ENCODE measurements around the gene CIITA.
A peak's percentile ranks its signal among the peaks of the same experiment; 100 is the strongest.

Gene CIITA

GRCh38 chr16:10980813-10981212 lies 103.8 kb downstream of the CIITA start:
- no peak overlapping the region for H3K4me3 ChIP-seq (ENCODE audit: insufficient read depth, low read length, poor library complexity, severe bottlenecking)
- H3F3A ChIP-seq (ENCODE audit: insufficient read depth), result no peaks in the 10 kb centered on the region; the same call in 1 of the 2 replicates
- H3K27ac ChIP-seq (ENCODE audit: low read depth, low read length), result no peak overlapping the region
- H3K4me2 ChIP-seq (ENCODE audit: low read depth, low read length, poor library complexity, severe bottlenecking), result no peak overlapping the region
- no peaks in the 10 kb centered on the region for H3K27me3 ChIP-seq (ENCODE audit: low read length)
- H3K79me2 ChIP-seq (ENCODE audit: insufficient read depth, low read length), result no peaks in the 10 kb centered on the region
- no peak overlapping the region for H2AFZ ChIP-seq (ENCODE audit: low read depth, low read length, severe bottlenecking)
- no peaks in the 10 kb centered on the region for H3K9me2 ChIP-seq (replicated peaks; ENCODE audit: insufficient read depth, low read length)
- H3K9me3 ChIP-seq (ENCODE audit: insufficient read depth, low read length), result no peaks in the 10 kb centered on the region
- H3K36me3 ChIP-seq (ENCODE audit: low read length), result no peaks in the 10 kb centered on the region
- H4K20me1 ChIP-seq (ENCODE audit: low read depth, low read length), result no peaks in the 10 kb centered on the region
- TF ChIP-seq CTCF (IDR thresholded peaks at IDR 0.05; ENCODE audit: insufficient read depth, low read length, poor library complexity, severe bottlenecking), result no peak
- no peak for TF ChIP-seq EZH2phosphoT487 (conservative IDR thresholded peaks at IDR 0.05; ENCODE audit: low read length)
- no peak overlapping the region for H3K9ac ChIP-seq (ENCODE audit: low read length)

- H3K9me3 ChIP-seq (ENCODE audit: insufficient read depth, low read length), result no peaks in the 10 kb centered on the region
- no peaks in the 10 kb centered on the region; the same call in 1 of the 2 replicates for H3F3A ChIP-seq (ENCODE audit: insufficient read depth)
- TF ChIP-seq EZH2phosphoT487 (conservative IDR thresholded peaks at IDR 0.05; ENCODE audit: low read length) (no peak), CTCF (IDR thresholded peaks at IDR 0.05; ENCODE audit: insufficient read depth, low read length, poor library complexity, severe bottlenecking) (peak; percentile 50)
- no peaks in the 10 kb centered on the region for H4K20me1 ChIP-seq (ENCODE audit: low read depth, low read length)
- no peaks in the 10 kb centered on the region for H3K27me3 ChIP-seq (ENCODE audit: low read length)
- no peak overlapping the region for H3K27ac ChIP-seq (ENCODE audit: low read depth, low read length)
- H3K9ac ChIP-seq (ENCODE audit: low read length), result no peak overlapping the region
- no peaks in the 10 kb centered on the region for H3K36me3 ChIP-seq (ENCODE audit: low read length)
- H3K79me2 ChIP-seq (ENCODE audit: insufficient read depth, low read length), result no peaks in the 10 kb centered on the region
- H3K4me2 ChIP-seq (ENCODE audit: low read depth, low read length, poor library complexity, severe bottlenecking), result no peak overlapping the region
- no peak overlapping the region for H3K4me3 ChIP-seq (ENCODE audit: insufficient read depth, low read length, poor library complexity, severe bottlenecking)
- peak overlapping the region; percentile 65 for H2AFZ ChIP-seq (ENCODE audit: low read depth, low read length, severe bottlenecking)
- no peaks in the 10 kb centered on the region for H3K9me2 ChIP-seq (replicated peaks; ENCODE audit: insufficient read depth, low read length)
Observed at GRCh38 chr16:10981697-10982216, 104.8 kb downstream of the CIITA start.

GRCh38 chr16:10982465-10983150 lies 105.6 kb downstream of the CIITA start:
- no peaks in the 10 kb centered on the region for H4K20me1 ChIP-seq (ENCODE audit: low read depth, low read length)
- TF ChIP-seq CTCF (IDR thresholded peaks at IDR 0.05; ENCODE audit: insufficient read depth, low read length, poor library complexity, severe bottlenecking) (no peak), EZH2phosphoT487 (conservative IDR thresholded peaks at IDR 0.05; ENCODE audit: low read length) (no peak)
- H3K27me3 ChIP-seq (ENCODE audit: low read length), result no peaks in the 10 kb centered on the region
- H3F3A ChIP-seq (ENCODE audit: insufficient read depth), result no peaks in the 10 kb centered on the region; the same call in 1 of the 2 replicates
- no peaks in the 10 kb centered on the region for H3K9me3 ChIP-seq (ENCODE audit: insufficient read depth, low read length)
- H3K9me2 ChIP-seq (replicated peaks; ENCODE audit: insufficient read depth, low read length), result no peaks in the 10 kb centered on the region
- no peak overlapping the region for H3K27ac ChIP-seq (ENCODE audit: low read depth, low read length)
- no peak overlapping the region for H3K9ac ChIP-seq (ENCODE audit: low read length)
- H3K79me2 ChIP-seq (ENCODE audit: insufficient read depth, low read length), result no peaks in the 10 kb centered on the region
- no peak overlapping the region for H3K4me2 ChIP-seq (ENCODE audit: low read depth, low read length, poor library complexity, severe bottlenecking)
- H3K4me3 ChIP-seq (ENCODE audit: insufficient read depth, low read length, poor library complexity, severe bottlenecking), result no peak overlapping the region
- no peak overlapping the region for H2AFZ ChIP-seq (ENCODE audit: low read depth, low read length, severe bottlenecking)
- H3K36me3 ChIP-seq (ENCODE audit: low read length), result no peaks in the 10 kb centered on the region

All from SU-DHL-6 (cell line).